Left kidney (tissue), 2 donors: ENCODE results near the gene SLC12A7. TPM values are rescaled to one million over a fixed set of nuclear protein-coding genes. Genes with fewer than 3 reads are reported as not detected.

Experiments used
- DNase-seq: peaks from one replicate; pipeline ENCODE4 v3.0.0-alpha.2; 2013
- polyA plus RNA-seq: library from polyadenylated mRNA; unstranded; fragments of 120-200 nt; gene quantifications from one replicate; pipeline ENCODE4 v1.2.1, GENCODE V29; 2013; ENCODE audit not compliant: insufficient read length

SLC12A7 gene
- polyA plus RNA-seq, 1 donor = 38.3 TPM

GRCh38 chr5:1051366-1051720 is 60.5 kb downstream of the SLC12A7 start:
- no peak for DNase-seq

DNA sequence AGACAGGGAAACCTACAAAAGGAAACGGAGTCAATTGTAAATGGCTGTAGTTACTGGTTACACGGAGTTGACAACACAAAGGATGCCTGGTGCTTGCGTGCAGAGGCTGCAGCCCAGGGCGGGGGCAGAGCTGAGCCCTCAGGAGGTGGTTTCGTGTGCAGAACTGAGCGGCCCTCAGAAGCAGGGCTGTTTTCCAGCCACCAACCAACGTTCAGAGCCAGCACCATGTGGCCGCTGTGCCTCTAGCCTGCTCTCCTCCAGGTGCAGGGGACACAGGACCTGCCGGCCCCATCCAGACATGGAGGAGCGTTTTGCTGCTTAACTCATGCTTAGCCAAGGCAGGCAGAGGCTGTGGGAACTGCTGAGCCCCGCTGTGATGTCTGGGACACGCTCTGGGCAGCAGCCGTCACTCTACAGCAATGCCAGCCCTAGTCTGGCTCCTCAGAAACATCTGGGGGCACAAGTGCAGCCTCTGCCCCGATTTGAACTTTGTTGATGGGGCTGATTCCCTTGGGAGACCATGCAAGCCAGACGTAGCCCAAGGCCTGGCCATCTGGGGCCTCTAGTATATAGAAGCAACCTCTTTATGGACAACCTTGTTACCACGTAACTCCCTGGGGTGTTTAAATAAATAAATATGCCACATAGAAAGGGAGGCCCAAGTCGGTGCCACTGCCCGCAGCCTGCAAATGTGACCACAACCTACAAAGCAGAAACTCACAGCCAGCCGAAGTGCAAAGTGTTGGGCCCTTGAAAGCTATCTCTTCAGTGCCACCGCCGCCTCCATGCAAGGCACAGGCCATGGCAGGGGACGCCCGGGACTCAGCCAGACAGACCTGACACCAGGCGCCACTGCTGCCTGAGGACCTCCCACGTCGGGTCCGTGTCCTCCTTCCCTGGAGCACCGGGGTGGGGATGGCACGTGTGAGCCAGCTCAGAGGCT is 61.2 kb downstream of the SLC12A7 start:
- no peak for DNase-seq

- DNase-seq = no peak
Measured at GRCh38 chr5:1048861-1049838, 62.7 kb downstream of the SLC12A7 start.

- no peak for DNase-seq
Measured at GRCh38 chr5:1048162-1048721, 63.6 kb downstream of the SLC12A7 start.

- DNase-seq = no peak
Measured at GRCh38 chr5:1047332-1047965, 64.4 kb downstream of the SLC12A7 start.

DNA sequence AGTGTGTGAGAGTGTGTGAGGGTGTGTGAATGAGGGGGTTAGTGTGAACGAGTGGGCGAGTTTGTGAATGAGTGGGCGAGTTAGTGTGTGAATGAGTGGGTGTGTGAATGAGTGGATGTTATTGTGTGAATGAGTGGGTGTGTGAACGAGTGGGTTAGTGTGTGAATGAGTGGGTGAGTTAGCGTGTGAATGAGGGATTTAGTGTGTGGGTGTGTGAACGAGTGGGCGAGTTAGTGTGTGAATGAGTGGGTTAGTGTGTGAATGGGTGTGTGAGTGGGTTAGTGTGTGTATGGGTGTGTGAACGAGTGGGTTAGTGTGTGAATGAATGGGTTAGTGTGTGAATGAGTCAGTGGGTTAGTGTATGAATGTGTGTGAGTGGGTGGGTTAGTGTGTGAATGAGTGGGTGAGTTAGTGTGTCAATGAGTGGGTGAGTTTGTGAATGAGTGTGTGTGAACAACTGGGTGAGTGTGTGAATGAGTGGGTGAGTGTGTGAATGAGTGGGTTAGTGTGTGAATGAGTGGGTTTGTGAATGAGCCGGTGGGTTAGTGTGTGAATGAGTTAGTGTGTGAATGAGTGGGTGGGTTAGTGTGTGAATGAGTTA is 65.8 kb downstream of the SLC12A7 start:
- no peak for DNase-seq

DNA sequence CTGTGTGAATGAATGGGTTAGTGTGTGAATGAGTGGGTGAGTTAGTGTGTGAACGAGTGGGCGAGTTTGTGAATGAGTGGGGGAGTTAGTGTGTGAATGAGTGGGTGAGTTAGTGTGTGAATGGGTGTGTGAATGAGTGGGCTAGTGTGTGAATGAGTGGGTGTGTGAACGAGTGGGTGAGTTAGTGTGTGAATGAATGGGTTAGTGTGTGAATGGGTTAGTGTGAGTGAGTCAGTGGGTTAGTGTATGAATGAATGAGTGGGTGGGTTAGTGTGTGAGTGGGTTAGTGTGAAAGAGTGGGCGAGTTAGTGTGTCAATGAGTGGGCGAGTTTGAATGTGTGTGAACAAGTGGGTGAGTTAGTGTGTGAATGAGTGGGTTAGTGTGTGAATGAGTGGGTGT is 67.7 kb downstream of the SLC12A7 start:
- DNase-seq = no peak

GRCh38 chr5:1043327-1043726 is 68.5 kb downstream of the SLC12A7 start:
- DNase-seq = no peak

GRCh38 chr5:1042626-1043025 is 69.2 kb downstream of the SLC12A7 start:
- no peak for DNase-seq

GRCh38 chr5:1041225-1042143 is 70.4 kb downstream of the SLC12A7 start:
- DNase-seq = no peak

GRCh38 chr5:1040571-1040970 is 71.3 kb downstream of the SLC12A7 start:
- DNase-seq = no peak

DNA sequence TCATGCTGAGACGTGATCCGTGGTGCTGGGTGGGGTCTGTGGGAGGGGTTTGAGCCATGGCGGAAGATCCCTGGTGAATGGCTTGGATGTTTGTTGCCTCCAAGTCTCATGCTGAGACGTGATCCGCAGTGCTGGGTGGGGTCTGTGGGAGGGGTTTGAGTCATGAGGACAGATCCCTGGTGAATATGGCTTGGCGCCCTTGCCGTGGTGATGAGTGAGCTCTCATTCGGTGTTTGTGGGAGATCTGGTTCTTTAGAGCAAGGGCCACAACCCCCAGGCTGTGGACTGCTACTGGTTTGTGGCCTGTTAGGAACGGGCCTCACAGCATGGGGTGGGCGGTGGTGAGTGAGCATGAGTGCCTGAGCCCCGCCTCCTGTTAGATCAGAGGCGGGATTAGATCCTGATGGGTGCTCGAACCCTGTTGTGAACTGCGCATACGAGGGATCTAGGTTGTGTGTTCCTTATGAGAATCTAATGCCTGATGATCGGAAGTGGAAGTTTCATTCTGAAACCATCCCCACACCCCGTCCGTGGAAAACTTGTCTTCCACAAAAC is 72.1 kb downstream of the SLC12A7 start:
- no peak for DNase-seq

DNA sequence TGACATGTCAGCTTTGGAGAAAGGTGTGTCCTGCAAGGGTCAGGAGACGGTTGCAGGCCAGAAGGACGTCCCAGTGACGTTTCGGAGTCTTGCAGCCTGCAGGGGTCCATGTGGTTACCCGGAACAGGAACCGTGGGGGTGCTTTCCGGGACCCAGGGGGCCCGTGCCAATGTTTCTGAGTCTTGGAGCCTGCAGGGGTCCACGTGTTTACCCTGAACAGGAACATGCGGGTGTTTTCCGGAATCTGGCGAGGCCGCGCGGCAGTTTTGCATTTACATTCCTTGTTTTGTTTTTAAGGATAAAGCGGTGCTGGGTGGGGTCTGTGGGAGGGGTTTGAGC is 72.7 kb downstream of the SLC12A7 start:
- DNase-seq = no peak

GRCh38 chr5:1038417-1039209 is 73.2 kb downstream of the SLC12A7 start:
- DNase-seq = no peak

- DNase-seq = no peak
Measured at GRCh38 chr5:1037671-1038416, 74.0 kb downstream of the SLC12A7 start.

- no peak for DNase-seq
Measured at GRCh38 chr5:1037123-1037670, 74.7 kb downstream of the SLC12A7 start.

- no peak for DNase-seq
Measured at GRCh38 chr5:1036504-1037122, 75.2 kb downstream of the SLC12A7 start.
